Measurements from ENCODE around the gene GABARAP.
A peak's percentile ranks its signal among the peaks of the same experiment; 100 is the strongest.

GABARAP gene

DNA sequence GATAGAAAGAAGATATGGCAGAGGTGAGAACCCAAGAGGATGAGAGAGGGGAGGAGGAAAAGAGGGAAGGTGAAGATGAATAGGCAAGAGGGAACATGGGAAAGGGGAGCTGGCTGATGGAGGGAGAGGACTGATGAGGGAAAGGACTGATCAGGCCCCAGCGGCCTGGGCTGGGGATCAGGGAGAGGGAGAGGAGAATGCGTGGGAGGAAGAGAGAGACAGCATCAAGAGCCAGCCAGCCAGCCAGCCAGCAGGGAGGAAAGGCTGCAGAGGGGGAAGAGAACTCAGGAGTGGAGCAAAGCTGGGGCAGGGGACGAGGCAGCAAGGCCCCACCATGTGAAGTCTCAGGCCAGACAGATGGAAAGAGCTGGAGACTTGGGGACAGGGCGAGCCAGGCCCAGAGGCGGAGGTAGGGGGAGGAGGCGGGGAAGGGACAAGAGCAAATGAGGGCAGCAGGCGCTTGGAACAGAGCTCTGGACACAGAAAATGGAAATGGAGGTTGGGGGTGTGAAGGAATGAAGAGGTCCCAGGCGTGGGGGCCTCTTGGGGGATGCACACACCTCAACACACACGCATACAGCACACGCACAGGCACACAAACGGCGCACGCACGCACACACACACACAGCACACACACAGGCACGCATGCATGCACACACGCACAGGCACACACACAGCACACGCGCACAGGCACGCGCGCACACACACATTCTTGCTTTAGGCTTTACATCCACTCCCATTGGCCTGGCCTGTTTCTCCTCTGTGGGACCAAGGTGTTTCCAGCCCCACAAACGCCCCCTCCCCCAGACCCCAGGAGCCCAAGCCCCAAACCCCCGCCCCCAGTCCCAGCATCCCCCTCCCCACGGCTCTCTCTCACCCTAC lies 34.9 kb downstream of the GABARAP start:
- Histone ChIP-seq H3K9me3 (ENCODE audit: control insufficient read depth, low read length) (no peaks in the 10 kb centered on the region), H3K27ac (ENCODE audit: insufficient read depth, low read length, poor library complexity, severe bottlenecking) (peak overlapping the region; percentile 90), H3K27me3 (replicated peaks; ENCODE audit: control insufficient read depth, insufficient read depth, low read length, poor library complexity, severe bottlenecking) (no peaks in the 10 kb centered on the region), H3K36me3 (ENCODE audit: control insufficient read depth, insufficient read depth, low read length) (no peaks in the 10 kb centered on the region), H3K4me3 (ENCODE audit: insufficient read depth, low read depth, low read length, poor library complexity, severe bottlenecking) (no peak overlapping the region), H3K4me1 (ENCODE audit: control insufficient read depth, insufficient read depth, low read length, poor library complexity, severe bottlenecking) (peaks cover 16% of the 10 kb centered on the region)
- DNase-seq = no peak

- no peaks in the 10 kb centered on the region for H3K27me3 ChIP-seq (replicated peaks; ENCODE audit: control insufficient read depth, insufficient read depth, low read length, poor library complexity, severe bottlenecking)
- peak overlapping the region; percentile 90 for H3K27ac ChIP-seq (ENCODE audit: insufficient read depth, low read length, poor library complexity, severe bottlenecking)
- no peaks in the 10 kb centered on the region for H3K36me3 ChIP-seq (ENCODE audit: control insufficient read depth, insufficient read depth, low read length)
- no peaks in the 10 kb centered on the region for H3K9me3 ChIP-seq (ENCODE audit: control insufficient read depth, low read length)
- peak overlapping the region; percentile 59 for H3K4me3 ChIP-seq (ENCODE audit: insufficient read depth, low read depth, low read length, poor library complexity, severe bottlenecking)
- H3K4me1 ChIP-seq (ENCODE audit: control insufficient read depth, insufficient read depth, low read length, poor library complexity, severe bottlenecking) = peaks cover 16% of the 10 kb centered on the region
- no peak for DNase-seq
These were observed 36.7 kb downstream of the GABARAP start for GRCh38 chr17:7205561-7205960.

GRCh38 chr17:7204828-7205461 lies 37.3 kb downstream of the GABARAP start:
- Histone ChIP-seq H3K4me1 (ENCODE audit: control insufficient read depth, insufficient read depth, low read length, poor library complexity, severe bottlenecking) (peaks cover 16% of the 10 kb centered on the region), H3K4me3 (ENCODE audit: insufficient read depth, low read depth, low read length, poor library complexity, severe bottlenecking) (peak overlapping the region; percentile 59), H3K36me3 (ENCODE audit: control insufficient read depth, insufficient read depth, low read length) (no peaks in the 10 kb centered on the region), H3K27me3 (replicated peaks; ENCODE audit: control insufficient read depth, insufficient read depth, low read length, poor library complexity, severe bottlenecking) (no peaks in the 10 kb centered on the region), H3K27ac (ENCODE audit: insufficient read depth, low read length, poor library complexity, severe bottlenecking) (peak overlapping the region; percentile 90), H3K9me3 (ENCODE audit: control insufficient read depth, low read length) (no peaks in the 10 kb centered on the region)
- peak; percentile 96 to 98 (median 97) for DNase-seq

DNA sequence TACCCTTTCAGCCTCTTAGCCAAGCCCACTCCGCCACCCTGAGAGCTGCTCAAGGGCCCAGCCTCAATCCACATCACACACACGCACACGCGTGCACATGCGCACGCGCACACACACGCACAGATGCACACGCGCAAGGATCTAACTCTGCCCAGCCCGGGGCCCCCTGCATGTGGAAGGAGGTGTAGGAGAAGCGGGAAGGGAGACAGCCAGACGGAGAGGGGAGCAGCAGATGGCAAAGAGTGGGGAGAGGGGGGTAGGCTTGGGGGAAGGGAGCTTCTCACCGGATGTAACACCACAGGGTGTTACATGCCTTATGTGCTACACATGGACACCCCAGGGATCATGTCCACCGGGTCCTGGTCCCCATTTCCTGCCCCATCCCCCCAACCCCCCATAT lies 37.9 kb downstream of the GABARAP start:
- no peak for DNase-seq
- Histone ChIP-seq H3K27ac (ENCODE audit: insufficient read depth, low read length, poor library complexity, severe bottlenecking) (peak overlapping the region; percentile 90), H3K4me3 (ENCODE audit: insufficient read depth, low read depth, low read length, poor library complexity, severe bottlenecking) (peak overlapping the region; percentile 59), H3K27me3 (replicated peaks; ENCODE audit: control insufficient read depth, insufficient read depth, low read length, poor library complexity, severe bottlenecking) (no peaks in the 10 kb centered on the region), H3K36me3 (ENCODE audit: control insufficient read depth, insufficient read depth, low read length) (no peaks in the 10 kb centered on the region), H3K9me3 (ENCODE audit: control insufficient read depth, low read length) (no peaks in the 10 kb centered on the region), H3K4me1 (ENCODE audit: control insufficient read depth, insufficient read depth, low read length, poor library complexity, severe bottlenecking) (peaks cover 16% of the 10 kb centered on the region)

DNA sequence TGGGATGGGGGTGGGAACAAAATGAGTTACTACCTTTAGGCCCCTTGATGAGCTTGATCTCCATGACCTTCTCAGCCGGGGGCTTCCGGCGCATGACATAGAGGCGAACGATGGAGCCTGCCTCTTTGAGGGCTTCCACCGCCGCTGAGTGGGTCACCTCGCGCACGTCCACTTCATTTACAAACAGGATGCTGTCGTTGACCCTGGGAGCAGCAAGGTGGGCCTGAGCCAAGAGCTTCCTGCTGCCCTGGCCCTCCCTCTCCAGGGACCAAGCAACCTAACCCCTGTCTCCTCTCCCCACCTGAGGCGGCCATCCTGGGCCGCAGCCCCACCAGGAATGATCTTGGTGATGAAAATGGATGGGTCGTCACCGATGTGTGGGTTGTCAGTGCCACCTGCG lies 38.9 kb downstream of the GABARAP start:
- DNase-seq = no peak
- Histone ChIP-seq H3K9me3 (ENCODE audit: control insufficient read depth, low read length) (no peaks in the 10 kb centered on the region), H3K36me3 (ENCODE audit: control insufficient read depth, insufficient read depth, low read length) (no peaks in the 10 kb centered on the region), H3K4me1 (ENCODE audit: control insufficient read depth, insufficient read depth, low read length, poor library complexity, severe bottlenecking) (peaks cover 16% of the 10 kb centered on the region), H3K27ac (ENCODE audit: insufficient read depth, low read length, poor library complexity, severe bottlenecking) (peak overlapping the region; percentile 90), H3K27me3 (replicated peaks; ENCODE audit: control insufficient read depth, insufficient read depth, low read length, poor library complexity, severe bottlenecking) (no peaks in the 10 kb centered on the region), H3K4me3 (ENCODE audit: insufficient read depth, low read depth, low read length, poor library complexity, severe bottlenecking) (no peak overlapping the region)

- H3K36me3 ChIP-seq (ENCODE audit: control insufficient read depth, insufficient read depth, low read length) = no peaks in the 10 kb centered on the region
- H3K27ac ChIP-seq (ENCODE audit: insufficient read depth, low read length, poor library complexity, severe bottlenecking) = no peak overlapping the region
- no peak for DNase-seq
These were observed 45.4 kb downstream of the GABARAP start for GRCh38 chr17:7196651-7197401.

GRCh38 chr17:7195971-7196370 lies 46.3 kb downstream of the GABARAP start:
- Histone ChIP-seq H3K27ac (ENCODE audit: insufficient read depth, low read length, poor library complexity, severe bottlenecking) (no peak overlapping the region), H3K4me1 (ENCODE audit: control insufficient read depth, insufficient read depth, low read length, poor library complexity, severe bottlenecking) (no peaks in the 10 kb centered on the region), H3K36me3 (ENCODE audit: control insufficient read depth, insufficient read depth, low read length) (no peaks in the 10 kb centered on the region), H3K9me3 (ENCODE audit: control insufficient read depth, low read length) (no peaks in the 10 kb centered on the region), H3K27me3 (replicated peaks; ENCODE audit: control insufficient read depth, insufficient read depth, low read length, poor library complexity, severe bottlenecking) (no peaks in the 10 kb centered on the region), H3K4me3 (ENCODE audit: insufficient read depth, low read depth, low read length, poor library complexity, severe bottlenecking) (no peak overlapping the region)
- no peak for DNase-seq

More at GRCh38 chr17:7196651-7197401, 45.4 kb downstream of the GABARAP start:
- Histone ChIP-seq H3K27me3 (replicated peaks; ENCODE audit: control insufficient read depth, insufficient read depth, low read length, poor library complexity, severe bottlenecking) (no peaks in the 10 kb centered on the region), H3K4me1 (ENCODE audit: control insufficient read depth, insufficient read depth, low read length, poor library complexity, severe bottlenecking) (no peaks in the 10 kb centered on the region), H3K4me3 (ENCODE audit: insufficient read depth, low read depth, low read length, poor library complexity, severe bottlenecking) (no peak overlapping the region), H3K9me3 (ENCODE audit: control insufficient read depth, low read length) (no peaks in the 10 kb centered on the region)

- Histone ChIP-seq H3K4me3 (ENCODE audit: insufficient read depth, low read depth, low read length, poor library complexity, severe bottlenecking) (no peak overlapping the region), H3K27me3 (replicated peaks; ENCODE audit: control insufficient read depth, insufficient read depth, low read length, poor library complexity, severe bottlenecking) (no peaks in the 10 kb centered on the region), H3K27ac (ENCODE audit: insufficient read depth, low read length, poor library complexity, severe bottlenecking) (no peak overlapping the region), H3K36me3 (ENCODE audit: control insufficient read depth, insufficient read depth, low read length) (no peaks in the 10 kb centered on the region), H3K4me1 (ENCODE audit: control insufficient read depth, insufficient read depth, low read length, poor library complexity, severe bottlenecking) (no peaks in the 10 kb centered on the region), H3K9me3 (ENCODE audit: control insufficient read depth, low read length) (no peaks in the 10 kb centered on the region)
- no peak for DNase-seq
These were observed 49.8 kb downstream of the GABARAP start for GRCh38 chr17:7192271-7192937.

DNA sequence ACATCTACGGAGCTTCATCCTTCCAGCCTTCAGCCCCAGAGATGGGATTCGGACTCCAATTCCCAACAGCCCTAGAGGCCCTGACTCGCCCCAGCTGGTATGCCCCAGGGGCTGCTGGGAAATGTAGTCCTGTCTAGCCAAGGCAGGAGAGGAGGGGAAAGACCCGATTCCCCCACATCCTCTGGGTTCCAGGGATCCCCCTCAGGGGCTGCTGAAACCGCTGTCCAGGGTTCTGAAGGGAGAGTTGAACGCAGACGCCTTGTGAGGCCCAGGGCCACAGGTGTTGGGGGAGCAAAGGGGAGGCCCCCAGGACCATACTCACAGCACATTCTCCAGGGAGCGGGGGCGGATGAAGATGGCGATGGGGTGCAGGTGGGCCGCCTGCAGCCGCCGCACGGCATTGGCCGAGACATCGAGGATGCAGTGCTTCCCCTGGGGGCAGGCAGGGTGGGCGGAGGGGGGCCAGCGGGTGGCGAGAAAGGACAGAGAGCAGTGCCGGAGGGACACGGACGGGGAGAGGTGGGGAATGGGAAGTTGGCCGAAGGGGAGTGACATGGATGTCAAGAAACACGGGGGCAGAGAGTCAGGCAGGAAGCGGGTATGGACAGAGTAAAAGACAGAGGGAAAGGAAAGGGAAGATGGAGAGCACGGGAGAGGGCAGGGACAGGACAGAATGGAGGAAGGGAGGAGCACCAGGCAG lies 50.5 kb downstream of the GABARAP start:
- H3K36me3 ChIP-seq (ENCODE audit: control insufficient read depth, insufficient read depth, low read length) = no peaks in the 10 kb centered on the region
- no peak overlapping the region for H3K4me3 ChIP-seq (ENCODE audit: insufficient read depth, low read depth, low read length, poor library complexity, severe bottlenecking)
- no peak overlapping the region for H3K27ac ChIP-seq (ENCODE audit: insufficient read depth, low read length, poor library complexity, severe bottlenecking)
- H3K27me3 ChIP-seq (replicated peaks; ENCODE audit: control insufficient read depth, insufficient read depth, low read length, poor library complexity, severe bottlenecking) = no peaks in the 10 kb centered on the region
- DNase-seq = no peak
- no peaks in the 10 kb centered on the region for H3K4me1 ChIP-seq (ENCODE audit: control insufficient read depth, insufficient read depth, low read length, poor library complexity, severe bottlenecking)
- H3K9me3 ChIP-seq (ENCODE audit: control insufficient read depth, low read length) = no peaks in the 10 kb centered on the region

Measured in effector memory CD4-positive, alpha-beta T cell (primary cell).